Testis (tissue), 3 donors: Measurements from ENCODE around the gene ZNF420. TPM values are rescaled to one million over a fixed set of nuclear protein-coding genes. Genes with fewer than 3 reads are reported as not detected.
"Not testable (repeated sequence)": the region's sequence is repeated elsewhere in the genome, so short reads cannot be mapped to it uniquely, and the experiment has no call there.

Experiments
- DNase-seq: peaks from one replicate; pipeline ENCODE4 v3.0.0-alpha.2; 2019
- H3K27ac ChIP-seq, 2 donors: fragments of 200-600 bp; sonication (generic); one replicate each; pipeline ENCODE4 v1.5.1; 2019
- H3K27me3 ChIP-seq: fragments of 200-600 bp; sonication (generic); one replicate; pipeline ENCODE4 v1.5.1; 2019
- H3K36me3 ChIP-seq: fragments of 200-600 bp; sonication (generic); one replicate; pipeline ENCODE4 v1.5.1; 2017; ENCODE audit warnings: low read depth; ENCODE audit errors: missing control alignments
- H3K4me1 ChIP-seq: fragments of 200-600 bp; sonication (generic); one replicate; pipeline ENCODE4 v1.5.1; 2019
- H3K4me3 ChIP-seq, 2 donors: fragments of 200-600 bp; sonication (generic); one replicate each; pipeline ENCODE4 v1.5.1; 2017 to 2019
- H3K9me3 ChIP-seq: fragments of 200-600 bp; sonication (generic); one replicate; pipeline ENCODE4 v1.5.1; 2017
- CTCF ChIP-seq, 3 experiments: fragments of 450-650 bp in 2 of 3; fragments of 200-600 bp in 1 of 3; sonication (generic) in 1 of 3; IDR thresholded peaks; one replicate each; pipeline ENCODE4 v1.5.1; 2016 to 2019; ENCODE audit warnings: antibody characterized with exemption in 3 of 3, mild to moderate bottlenecking in 2 of 3, moderate library complexity in 1 of 3
- POLR2A ChIP-seq: fragments of 450-650 bp; IDR thresholded peaks from one replicate; pipeline ENCODE4 v1.6.1; 2017; ENCODE audit warnings: antibody characterized with exemption, mild to moderate bottlenecking, moderate library complexity
- WGBS, 2 donors: methylation state at CpG; one replicate each; pipeline ENCODE4 v1.1.5; 2018; 5-methylcytosine and 5-hydroxymethylcytosine counted together
- intact Hi-C: fragments of 100-400 bp; cut with DNase I; formaldehyde crosslinking; loops from one replicate; pipeline ENCODE4 v1.15.1; 2023; ENCODE audit warnings: low total_unique reads
- polyA plus RNA-seq: library from polyadenylated mRNA; stranded (reverse); fragments of 350-450 nt; fragmentation: Illumina TruSeq; extraction: RNeasy Lipid Tissue Mini Kit (QIAGEN cat#74804); gene quantifications from one replicate; pipeline ENCODE4 v1.2.3, GENCODE V29; 2014; ENCODE audit warnings: low read depth, low replicate concordance; ENCODE audit not compliant: insufficient read depth
- total RNA-seq, 2 donors: library from RNA; depleted of rRNA; stranded (reverse); fragments of >200 nt; gene quantifications; one replicate each; pipeline ENCODE4 v1.2.3, GENCODE V29; 2016

The ZNF420 gene
- total and polyA plus RNA-seq, 3 donors from 2014 or later: 17.6 to 17.8 (median 17.7) TPM

- WGBS, 2 donors: 63% methylated on average over 33 of the region's 39 CpGs; no CpG with 5 or more reads in 1 of the 2 donors
- DNase-seq: peak; percentile 73
- intact Hi-C loops: no loop called here
- H3K4me1 ChIP-seq: no peaks in the 10 kb centered on the region
- peak overlapping the region; percentile 39 to 49 for H3K4me3 ChIP-seq
- H3K27me3 ChIP-seq: no peaks in the 10 kb centered on the region
- H3K27ac ChIP-seq: no peak overlapping the region
- H3K9me3 ChIP-seq: no peaks in the 10 kb centered on the region
- no peaks in the 10 kb centered on the region for H3K36me3 ChIP-seq
- TF ChIP-seq CTCF (IDR thresholded peaks at IDR 0.05): no peak
- TF ChIP-seq POLR2A: no peak
Measured at GRCh38 chr19:37059142-37059541, 19.1 kb upstream of the ZNF420 start.

DNA sequence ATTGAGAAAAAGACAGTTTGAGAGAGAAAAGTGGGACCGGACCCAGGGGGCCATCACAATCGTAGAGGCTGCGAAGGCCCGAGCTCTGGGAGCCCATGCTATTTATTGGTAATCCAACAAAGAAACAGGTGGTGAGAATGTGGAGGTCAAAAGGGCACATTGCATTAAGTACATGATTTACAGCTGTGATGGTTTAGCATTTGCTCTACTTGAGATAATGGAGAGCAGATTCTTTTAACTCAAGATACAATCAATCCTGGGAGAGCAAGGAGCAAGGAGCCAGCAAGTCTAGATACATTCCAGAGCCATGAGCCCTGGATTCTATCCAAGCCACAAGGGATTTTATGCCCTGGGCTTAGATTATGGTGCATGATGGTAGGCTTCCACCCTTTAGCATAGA is 13.3 kb upstream of the ZNF420 start:
- DNase-seq, H3K4me3 ChIP-seq, H3K27ac ChIP-seq, H3K4me1 ChIP-seq, H3K36me3 ChIP-seq, H3K9me3 ChIP-seq, intact Hi-C loops, H3K27me3 ChIP-seq: not testable (repeated sequence)
- WGBS, 2 donors: 63 to 81% methylated on average over 4 of the region's 4 CpGs

- Histone ChIP-seq H3K27me3 (no peaks in the 10 kb centered on the region), H3K36me3 (no peaks in the 10 kb centered on the region), H3K27ac (no peak overlapping the region), H3K4me3 (no peak overlapping the region), H3K9me3 (no peaks in the 10 kb centered on the region), H3K4me1 (no peaks in the 10 kb centered on the region)
- no peak for DNase-seq
- TF ChIP-seq CTCF (IDR thresholded peaks at IDR 0.05) (no peak), POLR2A (no peak)
- intact Hi-C loops: no loop called here
Measured at GRCh38 chr19:37074111-37074510, 4.1 kb upstream of the ZNF420 start.

DNA sequence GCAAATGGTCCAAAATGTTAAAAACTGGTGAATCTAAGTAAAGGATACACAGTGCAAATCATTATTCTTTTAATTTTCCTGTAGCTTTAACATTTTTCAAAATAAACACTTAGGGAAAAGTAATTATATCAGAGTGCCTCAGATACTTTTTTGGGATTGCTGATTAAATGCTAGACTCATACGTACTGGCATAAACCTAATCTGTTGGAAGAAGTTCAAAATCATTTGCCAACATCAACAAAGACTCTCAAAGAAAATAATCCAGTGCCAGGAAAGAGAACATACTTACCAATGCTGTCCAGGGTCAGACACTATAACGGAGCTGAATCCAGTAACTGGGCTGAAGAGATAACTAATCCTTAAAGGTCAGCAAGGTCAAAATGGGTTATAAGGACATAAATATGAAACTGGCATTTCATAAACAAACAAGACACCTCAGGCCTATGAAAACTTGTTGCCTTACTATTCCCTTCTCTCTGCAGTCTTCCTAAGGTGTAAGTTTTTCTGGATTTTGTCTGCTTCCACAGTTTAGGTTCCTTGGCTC is 3.3 kb upstream of the ZNF420 start:
- Histone ChIP-seq H3K27me3 (no peaks in the 10 kb centered on the region), H3K9me3 (no peaks in the 10 kb centered on the region), H3K27ac (no peak overlapping the region), H3K4me1 (no peaks in the 10 kb centered on the region), H3K4me3 (no peak overlapping the region), H3K36me3 (no peaks in the 10 kb centered on the region)
- no peak for DNase-seq
- TF ChIP-seq POLR2A: no peak
- no peak for TF ChIP-seq CTCF (IDR thresholded peaks at IDR 0.05)
- intact Hi-C loops: no loop called here
- 16 to 25% methylated on average over 2 of the region's 2 CpGs for WGBS, 2 donors

- WGBS, 2 donors: 79 to 89% methylated on average over 4 of the region's 4 CpGs
- H3K27me3 ChIP-seq, H3K4me3 ChIP-seq, H3K27ac ChIP-seq, intact Hi-C loops, H3K4me1 ChIP-seq, H3K36me3 ChIP-seq, DNase-seq, H3K9me3 ChIP-seq: not testable (repeated sequence)
Measured at GRCh38 chr19:37076524-37076923, 1.7 kb upstream of the ZNF420 start.

DNA sequence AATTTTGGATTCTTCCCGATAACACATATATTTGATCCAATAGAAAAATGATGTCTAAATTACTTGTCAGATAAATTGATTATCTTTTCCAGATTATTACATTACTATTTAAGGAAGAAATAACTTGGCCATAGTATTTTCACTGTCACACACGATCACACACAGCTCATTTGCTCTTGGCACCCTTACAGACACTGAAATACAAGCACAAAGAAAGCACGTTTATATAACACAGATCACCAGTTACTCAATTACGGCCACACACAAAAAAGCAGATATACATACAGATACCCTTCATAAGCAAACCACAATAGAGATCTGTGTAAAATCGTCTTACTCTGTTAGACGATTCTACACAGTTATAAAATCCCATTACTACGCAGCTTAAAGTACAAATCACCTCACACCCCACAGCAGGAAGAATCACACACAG is 716 bp upstream of the ZNF420 start:
- Histone ChIP-seq H3K4me3 (peak overlapping the region; percentile 73 to 80), H3K4me1 (no peaks in the 10 kb centered on the region), H3K27ac (peak overlapping the region; percentile 78 to 85), H3K27me3 (no peaks in the 10 kb centered on the region), H3K9me3 (no peaks in the 10 kb centered on the region), H3K36me3 (no peaks in the 10 kb centered on the region)
- TF ChIP-seq CTCF (IDR thresholded peaks at IDR 0.05): no peak
- no peak for TF ChIP-seq POLR2A
- no peak for DNase-seq
- intact Hi-C loops: no loop called here
- WGBS, 2 donors: 6 to 7% methylated on average over 7 of the region's 7 CpGs
